ENCODE results near the gene TSPAN17. TPM values are rescaled to one million over a fixed set of nuclear protein-coding genes. Genes with fewer than 3 reads are reported as not detected.

Gene TSPAN17
- total RNA-seq, 1 donor from 2014 or later: 47.3 TPM

DNA sequence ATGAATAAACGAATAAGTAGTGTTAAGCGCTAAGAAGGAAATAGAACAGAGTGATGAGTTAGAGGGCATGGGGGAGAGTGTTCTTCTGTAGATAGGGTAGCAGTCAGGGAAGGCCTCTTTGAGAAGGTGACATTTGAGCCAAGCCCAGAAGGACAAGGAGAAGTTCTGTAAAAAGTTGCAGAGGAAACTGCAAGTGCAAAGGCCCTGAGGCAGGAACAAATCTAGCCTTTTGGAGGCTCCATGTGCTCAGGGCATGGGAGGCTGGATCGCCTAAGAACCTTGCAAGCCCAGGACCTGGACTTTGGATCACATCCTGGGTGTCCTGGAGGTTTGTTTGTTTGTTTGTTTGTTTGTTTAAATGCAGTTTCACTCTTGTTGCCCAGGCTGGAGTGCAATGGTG lies 8.8 kb upstream of the TSPAN17 start:
- no peaks in the 10 kb centered on the region for H3K9me3 Mint-ChIP-seq
- no peak overlapping the region for H3K27ac Mint-ChIP-seq
- TF ChIP-seq, protein P1, sequence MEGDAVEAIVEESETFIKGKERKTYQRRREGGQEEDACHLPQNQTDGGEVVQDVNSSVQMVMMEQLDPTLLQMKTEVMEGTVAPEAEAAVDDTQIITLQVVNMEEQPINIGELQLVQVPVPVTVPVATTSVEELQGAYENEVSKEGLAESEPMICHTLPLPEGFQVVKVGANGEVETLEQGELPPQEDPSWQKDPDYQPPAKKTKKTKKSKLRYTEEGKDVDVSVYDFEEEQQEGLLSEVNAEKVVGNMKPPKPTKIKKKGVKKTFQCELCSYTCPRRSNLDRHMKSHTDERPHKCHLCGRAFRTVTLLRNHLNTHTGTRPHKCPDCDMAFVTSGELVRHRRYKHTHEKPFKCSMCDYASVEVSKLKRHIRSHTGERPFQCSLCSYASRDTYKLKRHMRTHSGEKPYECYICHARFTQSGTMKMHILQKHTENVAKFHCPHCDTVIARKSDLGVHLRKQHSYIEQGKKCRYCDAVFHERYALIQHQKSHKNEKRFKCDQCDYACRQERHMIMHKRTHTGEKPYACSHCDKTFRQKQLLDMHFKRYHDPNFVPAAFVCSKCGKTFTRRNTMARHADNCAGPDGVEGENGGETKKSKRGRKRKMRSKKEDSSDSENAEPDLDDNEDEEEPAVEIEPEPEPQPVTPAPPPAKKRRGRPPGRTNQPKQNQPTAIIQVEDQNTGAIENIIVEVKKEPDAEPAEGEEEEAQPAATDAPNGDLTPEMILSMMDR (IDR thresholded peaks at IDR 0.05; ENCODE audit: unreplicated experiment): no peak
- no peaks in the 10 kb centered on the region for H3K36me3 Mint-ChIP-seq
- H3K27me3 Mint-ChIP-seq (ENCODE audit: low read depth): peaks cover 55% of the 10 kb centered on the region
- no peaks in the 10 kb centered on the region for H3K4me1 Mint-ChIP-seq
- no peak overlapping the region for H3K4me3 Mint-ChIP-seq
- no peak for DNase-seq (ENCODE audit: low spot score in 2 of 2, unreplicated experiment in 2 of 2)

DNA sequence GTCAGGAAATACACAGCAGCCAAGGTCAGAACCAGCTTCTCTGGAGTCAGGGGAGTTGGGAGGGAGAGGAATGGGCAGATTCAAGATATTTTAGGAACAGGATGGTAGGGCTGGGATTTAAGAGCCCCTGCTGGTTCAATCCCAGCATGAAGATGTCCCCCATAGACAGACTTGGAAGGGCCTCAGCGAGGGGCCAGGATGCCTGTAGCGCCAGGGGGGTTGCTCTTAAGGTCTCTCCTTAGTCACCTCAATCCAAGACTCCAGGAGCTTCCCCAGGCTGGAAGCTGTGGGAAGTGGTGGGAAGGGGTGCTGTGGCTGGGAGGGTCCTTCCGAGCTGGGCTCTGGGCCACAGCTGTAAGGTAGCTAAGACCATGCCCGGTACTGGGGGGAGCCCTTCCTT lies 8.1 kb upstream of the TSPAN17 start:
- TF ChIP-seq, protein P1 (IDR thresholded peaks at IDR 0.05; ENCODE audit: unreplicated experiment): no peak
- H3K4me3 Mint-ChIP-seq: no peak overlapping the region
- no peaks in the 10 kb centered on the region for H3K4me1 Mint-ChIP-seq
- no peaks in the 10 kb centered on the region for H3K36me3 Mint-ChIP-seq
- no peak overlapping the region for H3K27ac Mint-ChIP-seq
- H3K9me3 Mint-ChIP-seq: no peaks in the 10 kb centered on the region
- peaks cover 47% of the 10 kb centered on the region for H3K27me3 Mint-ChIP-seq (ENCODE audit: low read depth)
- no peak for DNase-seq (ENCODE audit: low spot score in 2 of 2, unreplicated experiment in 2 of 2)

DNA sequence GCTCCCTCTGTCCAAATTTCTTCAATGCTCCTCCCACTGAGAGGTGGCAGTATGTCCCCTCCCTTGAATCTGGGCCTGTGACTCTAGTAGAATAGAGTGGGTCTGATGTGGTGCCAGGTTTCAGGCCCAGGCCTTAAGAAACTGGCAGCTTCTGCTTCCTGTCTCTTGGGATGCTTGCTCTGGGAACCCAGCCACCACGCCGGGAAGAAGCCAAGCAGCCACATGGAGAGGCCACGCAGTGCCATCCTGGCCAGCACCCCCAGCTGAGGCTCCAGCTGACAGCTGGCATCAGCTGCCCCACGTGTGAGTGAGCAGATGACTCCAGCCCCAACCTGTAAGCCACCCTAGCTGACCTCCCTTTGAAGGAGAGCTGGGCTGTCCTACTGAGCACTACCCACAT lies 7.3 kb upstream of the TSPAN17 start:
- TF ChIP-seq, protein P1 (IDR thresholded peaks at IDR 0.05; ENCODE audit: unreplicated experiment): no peak
- Mint-ChIP-seq H3K9me3 (no peaks in the 10 kb centered on the region), H3K4me1 (no peaks in the 10 kb centered on the region), H3K27ac (no peak overlapping the region), H3K36me3 (no peaks in the 10 kb centered on the region), H3K4me3 (no peak overlapping the region), H3K27me3 (ENCODE audit: low read depth) (peaks cover 43% of the 10 kb centered on the region)
- no peak for DNase-seq (ENCODE audit: low spot score in 2 of 2, unreplicated experiment in 2 of 2)

DNA sequence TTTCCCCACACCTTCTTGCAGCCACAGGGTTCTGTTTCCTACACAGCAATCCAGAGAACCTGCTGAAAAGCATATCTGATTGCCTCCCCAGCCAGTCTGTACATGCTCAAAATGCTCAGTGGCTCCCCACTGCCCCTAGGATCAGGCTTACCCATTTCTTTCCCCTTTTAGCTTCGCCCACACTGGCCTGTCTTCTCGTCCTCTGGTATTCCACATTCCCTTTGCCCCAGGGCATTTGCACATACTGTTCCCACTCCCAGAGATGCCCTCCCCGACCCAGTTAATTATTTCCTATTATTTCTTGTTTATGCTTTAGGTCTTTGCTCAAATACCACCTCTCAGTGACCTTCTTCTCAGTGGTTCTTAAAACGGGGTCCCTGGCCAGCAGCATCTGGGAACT lies 6.7 kb upstream of the TSPAN17 start:
- H3K27me3 Mint-ChIP-seq (ENCODE audit: low read depth): peaks cover 37% of the 10 kb centered on the region
- TF ChIP-seq, protein P1 (IDR thresholded peaks at IDR 0.05; ENCODE audit: unreplicated experiment): no peak

DNA sequence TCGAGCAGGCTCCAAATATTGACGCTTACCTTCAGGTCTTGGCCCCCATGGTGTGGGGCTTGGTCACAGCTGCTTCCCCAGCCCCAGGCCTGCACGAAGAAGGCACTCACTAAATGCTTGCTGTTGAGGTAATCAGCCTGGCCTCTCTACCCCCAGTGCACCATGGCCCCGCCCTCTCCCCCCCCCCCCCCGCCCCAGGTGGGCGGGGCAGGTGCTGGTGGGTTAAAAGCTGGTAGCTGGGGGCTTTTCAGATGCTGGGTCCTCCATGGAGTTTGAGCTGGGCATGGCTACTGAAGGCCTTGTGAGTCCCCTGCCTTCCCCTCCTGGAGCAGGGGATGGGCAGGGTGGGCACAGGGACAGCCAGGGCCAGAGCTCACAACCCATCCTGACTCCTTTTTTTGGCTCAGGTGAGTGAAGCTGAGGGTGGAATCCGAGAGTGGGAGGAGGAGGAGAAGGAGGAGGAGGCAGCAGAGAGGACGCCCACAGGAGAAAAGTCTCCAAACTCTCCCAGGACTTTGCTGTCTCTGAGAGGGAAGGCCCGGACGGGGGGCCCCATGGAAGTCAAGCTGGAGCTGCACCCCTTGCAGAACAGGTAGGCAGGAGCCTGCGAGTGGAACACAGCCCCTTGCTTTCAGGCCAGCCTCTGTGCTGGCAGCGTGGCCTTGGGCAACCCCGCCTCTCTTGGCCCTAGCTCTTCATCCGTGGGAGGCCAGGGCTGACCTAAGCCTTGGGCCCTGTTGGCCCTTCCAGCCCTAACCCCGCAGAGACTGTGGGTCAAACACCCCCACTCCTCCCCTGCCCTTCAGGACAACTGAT lies 4.4 kb upstream of the TSPAN17 start:
- no peaks in the 10 kb centered on the region for H3K36me3 Mint-ChIP-seq
- TF ChIP-seq, protein P1 (IDR thresholded peaks at IDR 0.05; ENCODE audit: unreplicated experiment): no peak
- peaks cover 2% of the 10 kb centered on the region for H3K4me1 Mint-ChIP-seq
- H3K27ac Mint-ChIP-seq: no peak overlapping the region
- no peak for DNase-seq (ENCODE audit: low spot score in 2 of 2, unreplicated experiment in 2 of 2)
- H3K9me3 Mint-ChIP-seq: no peaks in the 10 kb centered on the region
- H3K27me3 Mint-ChIP-seq (ENCODE audit: low read depth): peaks cover 14% of the 10 kb centered on the region
- no peak overlapping the region for H3K4me3 Mint-ChIP-seq

More for the DNA sequence above, 6.7 kb upstream of the TSPAN17 start:
- Mint-ChIP-seq H3K36me3 (no peaks in the 10 kb centered on the region), H3K27ac (no peak overlapping the region), H3K4me1 (no peaks in the 10 kb centered on the region), H3K4me3 (no peak overlapping the region), H3K9me3 (no peaks in the 10 kb centered on the region)
- no peak for DNase-seq (ENCODE audit: low spot score in 2 of 2, unreplicated experiment in 2 of 2)

All from mesothelial cell of epicardium (in vitro differentiated cells).